ENCODE measurements around the gene TTLL10.

DNA sequence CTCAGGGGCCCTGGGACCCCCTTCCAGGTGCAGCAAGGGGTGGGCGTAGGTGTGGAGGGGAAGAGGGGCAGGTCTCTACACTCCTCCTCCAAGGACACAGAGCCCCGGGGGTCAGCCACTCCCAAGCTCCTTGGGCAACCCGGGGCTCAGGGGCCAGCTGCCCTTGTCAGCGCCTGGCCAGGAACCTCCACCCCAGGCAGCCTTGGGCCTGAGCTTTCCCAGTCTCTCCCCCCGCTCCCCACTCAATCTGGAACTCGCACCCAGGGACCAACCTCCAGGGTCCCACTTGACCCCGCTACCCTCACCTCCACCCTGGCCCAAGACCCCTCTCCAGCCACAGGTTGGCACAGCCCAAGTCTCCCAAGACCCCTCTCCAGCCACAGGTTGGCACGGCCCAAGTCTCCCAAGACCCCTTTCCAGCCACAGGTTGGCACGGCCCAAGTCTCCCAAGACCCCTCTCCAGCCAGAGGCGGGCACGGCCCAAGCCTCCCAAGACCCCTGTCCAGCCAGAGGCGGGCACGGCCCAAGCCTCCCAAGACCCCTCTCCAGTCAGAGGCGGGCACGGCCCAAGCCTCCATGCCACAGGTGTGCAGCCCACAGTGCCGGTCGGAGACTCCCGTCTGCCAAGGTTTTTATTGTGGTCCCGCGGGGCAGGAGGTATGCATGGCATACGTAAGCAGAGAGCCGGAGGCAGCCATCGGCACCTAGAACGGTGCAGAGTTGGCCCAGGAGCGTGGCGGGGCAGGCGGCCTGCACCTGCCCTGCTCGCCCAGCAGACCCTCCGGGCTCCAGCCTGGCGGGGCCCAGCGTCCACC is 37.3 kb downstream of the TTLL10 start:
- TF ChIP-seq, protein P1, sequence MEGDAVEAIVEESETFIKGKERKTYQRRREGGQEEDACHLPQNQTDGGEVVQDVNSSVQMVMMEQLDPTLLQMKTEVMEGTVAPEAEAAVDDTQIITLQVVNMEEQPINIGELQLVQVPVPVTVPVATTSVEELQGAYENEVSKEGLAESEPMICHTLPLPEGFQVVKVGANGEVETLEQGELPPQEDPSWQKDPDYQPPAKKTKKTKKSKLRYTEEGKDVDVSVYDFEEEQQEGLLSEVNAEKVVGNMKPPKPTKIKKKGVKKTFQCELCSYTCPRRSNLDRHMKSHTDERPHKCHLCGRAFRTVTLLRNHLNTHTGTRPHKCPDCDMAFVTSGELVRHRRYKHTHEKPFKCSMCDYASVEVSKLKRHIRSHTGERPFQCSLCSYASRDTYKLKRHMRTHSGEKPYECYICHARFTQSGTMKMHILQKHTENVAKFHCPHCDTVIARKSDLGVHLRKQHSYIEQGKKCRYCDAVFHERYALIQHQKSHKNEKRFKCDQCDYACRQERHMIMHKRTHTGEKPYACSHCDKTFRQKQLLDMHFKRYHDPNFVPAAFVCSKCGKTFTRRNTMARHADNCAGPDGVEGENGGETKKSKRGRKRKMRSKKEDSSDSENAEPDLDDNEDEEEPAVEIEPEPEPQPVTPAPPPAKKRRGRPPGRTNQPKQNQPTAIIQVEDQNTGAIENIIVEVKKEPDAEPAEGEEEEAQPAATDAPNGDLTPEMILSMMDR (conservative IDR thresholded peaks at IDR 0.05; ENCODE audit: low read depth, low read length): no peak
- TF ChIP-seq RAD21 (IDR thresholded peaks at IDR 0.05; ENCODE audit: low read length) (no peak), POLR2A (IDR thresholded peaks at IDR 0.05; ENCODE audit: low read depth, low read length) (no peak), BHLHE40 (IDR thresholded peaks at IDR 0.05; ENCODE audit: low read depth, low read length) (no peak), CEBPB (IDR thresholded peaks at IDR 0.05; ENCODE audit: low read depth, low read length) (no peak), CHD1 (IDR thresholded peaks at IDR 0.05; ENCODE audit: low read depth, low read length) (no peak), RFX5 (IDR thresholded peaks at IDR 0.05; ENCODE audit: low read depth, low read length) (no peak), MAZ (IDR thresholded peaks at IDR 0.05; ENCODE audit: borderline replicate concordance, low read depth, low read length) (no peak), SMC3 (IDR thresholded peaks at IDR 0.05; ENCODE audit: low read depth, low read length) (no peak), FOS (IDR thresholded peaks at IDR 0.05; ENCODE audit: low read depth, low read length) (no peak), RCOR1 (IDR thresholded peaks at IDR 0.05; ENCODE audit: insufficient replicate concordance, low read length) (no peak), MXI1 (IDR thresholded peaks at IDR 0.05; ENCODE audit: borderline replicate concordance, low read depth, low read length) (no peak), MAFK (IDR thresholded peaks at IDR 0.05; ENCODE audit: low read depth, low read length) (no peak)
- TF ChIP-seq, protein P2, sequence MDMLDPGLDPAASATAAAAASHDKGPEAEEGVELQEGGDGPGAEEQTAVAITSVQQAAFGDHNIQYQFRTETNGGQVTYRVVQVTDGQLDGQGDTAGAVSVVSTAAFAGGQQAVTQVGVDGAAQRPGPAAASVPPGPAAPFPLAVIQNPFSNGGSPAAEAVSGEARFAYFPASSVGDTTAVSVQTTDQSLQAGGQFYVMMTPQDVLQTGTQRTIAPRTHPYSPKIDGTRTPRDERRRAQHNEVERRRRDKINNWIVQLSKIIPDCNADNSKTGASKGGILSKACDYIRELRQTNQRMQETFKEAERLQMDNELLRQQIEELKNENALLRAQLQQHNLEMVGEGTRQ (IDR thresholded peaks at IDR 0.05; ENCODE audit: low read depth, low read length): no peak
